Lung (tissue), 4 donors: ENCODE data around the gene PRKCH. TPM values are rescaled to one million over a fixed set of nuclear protein-coding genes. Genes with fewer than 3 reads are reported as not detected.

ENCODE experiments used
- polyA plus RNA-seq, 2 donors: library from polyadenylated mRNA; stranded (reverse); fragments of 200-250 nt; gene quantifications; one replicate each; pipeline ENCODE4 v1.2.1, GENCODE V29; 2013
- total RNA-seq, 2 donors: library from RNA; depleted of rRNA in 1 of 2; stranded (reverse); fragments of >200 nt in 1 of 2; gene quantifications; one replicate each; pipeline ENCODE4 v1.2.1, GENCODE V29; 2014 to 2021
- donor health status: Bipolar disorder and iron deficiency.
- donor health status: healthy.
- donor health status: DM: yes; HTN: yes; CAD: no.

The PRKCH gene
- total and polyA plus RNA-seq, 4 donors: 12.9 to 126 (median 51.4) TPM

Other genes starting within 250 kb of the PRKCH start
- gene TMEM30B, start 40.2 kb upstream of the PRKCH start, total RNA-seq: 10 to 100 TPM; 22.8 to 24.3 TPM
- 10 to 100 TPM; 14.4 to 17.4 TPM for gene TMEM30B, start 40.2 kb upstream of the PRKCH start, polyA plus RNA-seq